HepG2 (cell line): ENCODE data around the gene HOXD3. TPM values are rescaled to one million over a fixed set of nuclear protein-coding genes. Genes with fewer than 3 reads are reported as not detected.

Source experiments
- ATAC-seq: fragments of 200-7000 bp; cut with Tn5 transposase; 3 replicates; pipeline ENCODE4 v1.9.1; 2020; ENCODE audit warnings: mild to moderate bottlenecking, moderate library complexity
- BruUV-seq: library from RNA; stranded (reverse); fragments of 400-500 nt; replicated peaks from 2 replicates; lab custom pipeline; 2021; lab: Mats Ljungman, UMichigan
- CTCF ChIA-PET: fragments of 300-600 bp; formaldehyde crosslinking; extraction: SDS; loops from one replicate; lab custom pipeline; 2021; ENCODE audit warnings: low total read pairs, inconsistent platforms, low intra/inter-chr PET ratio; lab: Yijun Ruan, JAX
- POLR2A ChIA-PET: fragments of 350-600 bp; sonication (Branson Sonifier 250); formaldehyde crosslinking; loops from one replicate; lab custom pipeline; 2020; ENCODE audit warnings: antibody characterized with exemption, inconsistent platforms; lab: Yijun Ruan, JAX
- DNase-seq: peaks from one replicate; pipeline ENCODE4 v3.0.0-alpha.2; 2015; ENCODE audit warnings: low spot score
- FAIRE-seq: peaks from 3 replicates; lab custom pipeline; 2011; peaks lifted over from hg19 to GRCh38; lab: Jason Lieb, UNC
- H2AFZ ChIP-seq: one replicate; pipeline ENCODE4 v1.6.1; 2011; ENCODE audit warnings: low read length, inconsistent platforms
- H3K27ac ChIP-seq: fragments of 300-600 bp; 3 replicates; pipeline ENCODE4 v1.8.0; 2011; ENCODE audit warnings: mixed run types, mild to moderate bottlenecking, mixed read lengths, low read length, inconsistent platforms; ENCODE audit not compliant: insufficient read depth; ENCODE audit errors: extremely low read length
- H3K27me3 ChIP-seq, 2 experiments: fragments of 200-600 bp in 1 of 2; 2 replicates in 1 of 2; 3 replicates in 1 of 2; pipeline versions ENCODE4 v1.6.0 to v1.8.0; 2011; ENCODE audit warnings: low read length in 2 of 2, mild to moderate bottlenecking in 2 of 2, moderate library complexity in 2 of 2, inconsistent platforms in 1 of 2; ENCODE audit not compliant: insufficient read depth in 2 of 2, control insufficient read depth in 1 of 2
- H3K36me3 ChIP-seq, 2 experiments: fragments of 200-600 bp in 1 of 2; replicated peaks in 1 of 2; 2 replicates in 1 of 2; 3 replicates in 1 of 2; pipeline versions ENCODE4 v1.5.1 to v1.8.0; 2011; ENCODE audit warnings: low read length in 2 of 2, inconsistent platforms in 1 of 2; ENCODE audit not compliant: insufficient read depth in 2 of 2, control insufficient read depth in 1 of 2
- H3K4me1 ChIP-seq: 2 replicates; pipeline ENCODE4 v1.5.1; 2012; ENCODE audit warnings: low read length, inconsistent platforms; ENCODE audit not compliant: insufficient read depth
- H3K4me2 ChIP-seq: 2 replicates; pipeline ENCODE4 v1.6.0; 2011; ENCODE audit warnings: low read depth, low read length, inconsistent platforms
- H3K4me3 ChIP-seq, 3 experiments: fragments of 200-600 bp in 1 of 3; sonication (generic), shearing (Covaris generic) in 1 of 3; replicated peaks in 1 of 3; 2 replicates each; pipeline ENCODE4 v1.5.1; 2011 to 2016; ENCODE audit warnings: low read length in 3 of 3, inconsistent platforms in 2 of 3, low read depth in 2 of 3, mild to moderate bottlenecking in 2 of 3, control low read depth in 1 of 3, mixed read lengths in 1 of 3; ENCODE audit not compliant: insufficient read depth in 1 of 3
- H3K79me2 ChIP-seq: one replicate; pipeline ENCODE4 v1.6.1; 2011; ENCODE audit warnings: low read length, inconsistent platforms; ENCODE audit not compliant: insufficient read depth
- H3K9ac ChIP-seq: 2 replicates; pipeline ENCODE4 v1.6.0; 2011; ENCODE audit warnings: mild to moderate bottlenecking, low read depth, low read length, inconsistent platforms; ENCODE audit not compliant: insufficient read depth
- H3K9me3 ChIP-seq: 2 replicates; pipeline ENCODE4 v1.5.1; 2012; ENCODE audit warnings: mild to moderate bottlenecking, low read length
- H4K20me1 ChIP-seq: 2 replicates; pipeline ENCODE4 v1.6.0; 2011; ENCODE audit warnings: inconsistent platforms, mild to moderate bottlenecking, low read length, moderate library complexity; ENCODE audit not compliant: insufficient read depth
- ARID5B ChIP-seq: IDR thresholded peaks from 2 replicates; pipeline ENCODE4 v1.4.0; 2020; ENCODE audit warnings: mild to moderate bottlenecking, missing genetic modification reagents
- CHCHD3 ChIP-seq: sonication (generic); formaldehyde crosslinking; IDR thresholded peaks from 2 replicates; pipeline ENCODE4 v1.8.0; 2022; ENCODE audit warnings: mild to moderate bottlenecking, missing genetic modification reagents, moderate library complexity
- KLF11 ChIP-seq: IDR thresholded peaks from 2 replicates; pipeline ENCODE4 v1.6.1; 2016; ENCODE audit warnings: missing compliant biosample characterization
- PHF8 ChIP-seq: sonication (generic); formaldehyde crosslinking; IDR thresholded peaks from 2 replicates; pipeline ENCODE4 v1.5.0; 2020; ENCODE audit warnings: missing genetic modification reagents
- TBX2 ChIP-seq: sonication (generic); formaldehyde crosslinking; IDR thresholded peaks from 2 replicates; pipeline ENCODE4 v1.5.0; 2020; ENCODE audit warnings: missing genetic modification reagents, mild to moderate bottlenecking, borderline replicate concordance
- TCF7 ChIP-seq: sonication (generic); IDR thresholded peaks from 2 replicates; pipeline ENCODE4 v1.6.1; 2016; ENCODE audit warnings: antibody characterized with exemption, low read depth
- ZBTB10 ChIP-seq: sonication (generic); formaldehyde crosslinking; IDR thresholded peaks from 2 replicates; pipeline ENCODE4 v1.4.0; 2020; ENCODE audit warnings: missing genetic modification reagents, borderline replicate concordance
- ZEB1 ChIP-seq: IDR thresholded peaks from 2 replicates; pipeline ENCODE4 v1.6.1; 2012; ENCODE audit warnings: mild to moderate bottlenecking, low read depth, inconsistent platforms; ENCODE audit not compliant: insufficient replicate concordance
- ZSCAN21 ChIP-seq: sonication (generic); formaldehyde crosslinking; IDR thresholded peaks from 2 replicates; pipeline ENCODE4 v1.8.0; 2022; ENCODE audit warnings: mild to moderate bottlenecking, missing genetic modification reagents, moderate library complexity, borderline replicate concordance
- WGBS: methylation state at CpG from one replicate; pipeline ENCODE4 v1.1.6; 2017; ENCODE audit warnings: low lambda C conversion rate; 5-methylcytosine and 5-hydroxymethylcytosine counted together
- in situ Hi-C: cut with HindIII; loops from 2 replicates; pipeline ENCODE4 v1.10.0; 2017; ENCODE audit warnings: low pct_unique_long_range_greater_than_20kb; ENCODE audit not compliant: extremely low pct_ligation_motif_present
- intact Hi-C: fragments of 100-400 bp; cut with micrococcal nuclease; formaldehyde crosslinking; loops from one replicate; pipeline ENCODE4 v1.10.0; 2022; ENCODE audit not compliant: unreplicated experiment
- polyA plus RNA-seq, 8 experiments: library from polyadenylated mRNA; depleted of rRNA in 3 of 8; stranded (reverse) in 7 of 8; unstranded in 1 of 8; fragments of >200 nt; fragmentation: Illumina TruSeq in 4 of 8; extraction: Trizol in 4 of 8; gene quantifications; 2 replicates each; pipeline versions ENCODE4 v1.2.1 to v1.2.3, GENCODE V29; 2011 to 2016; ENCODE audit warnings: low read depth in 4 of 8, missing spikeins in 1 of 8, mixed read lengths in 1 of 8; ENCODE audit not compliant: insufficient read depth in 1 of 8
- total RNA-seq, 5 experiments: library from RNA; depleted of rRNA; stranded (reverse); fragments of >200 nt; fragmentation: Illumina TruSeq; extraction: Trizol; gene quantifications; 2 replicates each; pipeline ENCODE4 v1.2.3, GENCODE V29; 2016; ENCODE audit warnings: low read depth in 1 of 5
- TF ChIP-seq, protein P1 (sequence below): sonication (generic); formaldehyde crosslinking; conservative IDR thresholded peaks from 2 replicates; pipeline ENCODE4 v1.4.0; 2020; ENCODE audit warnings: missing genetic modification reagents

HOXD3 gene
- total and polyA plus RNA-seq, 2 of the 13 experiments (the other 11 are each of a cell fraction or from before 2014, with no cell fraction given): 0.05 to 0.09 TPM

DNA sequence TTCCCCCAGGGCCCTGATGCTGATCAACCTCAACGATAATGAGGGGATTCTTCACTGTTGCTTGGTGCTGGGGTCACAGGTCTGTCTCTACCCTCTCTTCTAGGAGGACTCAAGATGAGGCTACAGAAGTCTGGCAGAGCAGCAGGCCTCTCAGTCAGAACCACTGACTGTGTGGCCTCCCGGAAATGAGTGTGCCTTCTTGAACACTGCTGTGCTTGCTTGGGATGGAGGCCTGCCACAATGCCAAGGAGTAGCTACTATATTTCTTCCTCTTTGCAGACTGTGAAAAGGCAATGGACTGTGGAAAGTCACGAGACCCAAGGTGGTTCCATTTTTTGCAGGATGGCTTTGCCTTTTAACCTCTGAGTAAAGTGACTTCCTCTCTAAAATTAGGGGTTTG, 25.6 kb downstream of the HOXD3 start (continued):
- TF ChIP-seq ZBTB10 (CRISPR knock-in tag) (no peak), CHCHD3 (CRISPR knock-in tag) (no peak)

GRCh38 chr2:176184749-176185148, 27.6 kb downstream of the HOXD3 start:
- Histone ChIP-seq H3K4me2 (0 out of 2 replicates have a peak overlapping the region, but pooled peaks have one; percentile 26), H2AFZ (no peak overlapping the region), H3K27me3 (no peaks in the 10 kb centered on the region; a peak in 1 of 5 replicates), H3K36me3 (peaks cover 0 to 9% of the 10 kb centered on the region in 2 experiments; a peak in 1 of 5 replicates), H3K4me1 (peaks cover 67% of the 10 kb centered on the region), H3K9me3 (no peaks in the 10 kb centered on the region), H3K9ac (no peak overlapping the region), H4K20me1 (peaks cover 4% of the 10 kb centered on the region; the same call in 1 of the 2 replicates), H3K27ac (no peak overlapping the region), H3K4me3 (no peak overlapping the region), H3K79me2 (peaks cover 35% of the 10 kb centered on the region)
- 83% methylated on average over 2 of the region's 2 CpGs for WGBS
- no peak for FAIRE-seq
- POLR2A ChIA-PET: no interaction called here
- CTCF ChIA-PET: no interaction called here
- DNase-seq: no peak
- no peak for ATAC-seq
- in situ Hi-C loops: no loop called here
- no TSS peak for BruUV-seq
- TF ChIP-seq ARID5B (CRISPR knock-in tag) (peak; percentile 18; the same call in 1 of the 2 replicates), ZSCAN21 (CRISPR knock-in tag) (no peak), PHF8 (no peak), TCF7 (peak; percentile 49; the same call in 1 of the 2 replicates), ZEB1 (no peak), KLF11 (peak; percentile 15; the same call in 1 of the 2 replicates), TBX2 (CRISPR knock-in tag) (peak; percentile 53; the same call in 1 of the 2 replicates)
- TF ChIP-seq, protein P1, sequence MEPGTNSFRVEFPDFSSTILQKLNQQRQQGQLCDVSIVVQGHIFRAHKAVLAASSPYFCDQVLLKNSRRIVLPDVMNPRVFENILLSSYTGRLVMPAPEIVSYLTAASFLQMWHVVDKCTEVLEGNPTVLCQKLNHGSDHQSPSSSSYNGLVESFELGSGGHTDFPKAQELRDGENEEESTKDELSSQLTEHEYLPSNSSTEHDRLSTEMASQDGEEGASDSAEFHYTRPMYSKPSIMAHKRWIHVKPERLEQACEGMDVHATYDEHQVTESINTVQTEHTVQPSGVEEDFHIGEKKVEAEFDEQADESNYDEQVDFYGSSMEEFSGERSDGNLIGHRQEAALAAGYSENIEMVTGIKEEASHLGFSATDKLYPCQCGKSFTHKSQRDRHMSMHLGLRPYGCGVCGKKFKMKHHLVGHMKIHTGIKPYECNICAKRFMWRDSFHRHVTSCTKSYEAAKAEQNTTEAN: 0 out of 2 replicates have a peak, but pooled peaks have one; percentile 14
- intact Hi-C loops: loop anchor here (5.0 kb wide), 1 partner anchor 83 kb away; the partner anchor contains the start of gene MTX2
